T-helper 1 cell treated with Interleukin-12 subunit alpha and Interleukin-12 subunit beta and Interleukin-4 antibody, amounts not matched to agents 30 μg/mL and 1 μg/mL, for 36 hours (primary cell): Measurements from ENCODE around the gene RETN.

Experiments used
- H3K27ac Mint-ChIP-seq: one replicate; pipeline ENCODE4 v1.8.0; 2021; ENCODE audit warnings: mild to moderate bottlenecking, mixed read lengths
- H3K27me3 Mint-ChIP-seq: one replicate; pipeline ENCODE4 v1.8.0; 2021; ENCODE audit warnings: low read depth, mixed read lengths
- H3K36me3 Mint-ChIP-seq: one replicate; pipeline ENCODE4 v1.8.0; 2021; ENCODE audit warnings: low read depth, mixed read lengths
- H3K4me1 Mint-ChIP-seq: one replicate; pipeline ENCODE4 v1.8.0; 2021; ENCODE audit warnings: low read depth, mixed read lengths
- H3K4me3 Mint-ChIP-seq: one replicate; pipeline ENCODE4 v1.8.0; 2021; ENCODE audit warnings: mild to moderate bottlenecking, moderate library complexity, mixed read lengths
- H3K9me3 Mint-ChIP-seq: one replicate; pipeline ENCODE4 v1.8.0; 2021; ENCODE audit warnings: mixed read lengths

Gene RETN

DNA sequence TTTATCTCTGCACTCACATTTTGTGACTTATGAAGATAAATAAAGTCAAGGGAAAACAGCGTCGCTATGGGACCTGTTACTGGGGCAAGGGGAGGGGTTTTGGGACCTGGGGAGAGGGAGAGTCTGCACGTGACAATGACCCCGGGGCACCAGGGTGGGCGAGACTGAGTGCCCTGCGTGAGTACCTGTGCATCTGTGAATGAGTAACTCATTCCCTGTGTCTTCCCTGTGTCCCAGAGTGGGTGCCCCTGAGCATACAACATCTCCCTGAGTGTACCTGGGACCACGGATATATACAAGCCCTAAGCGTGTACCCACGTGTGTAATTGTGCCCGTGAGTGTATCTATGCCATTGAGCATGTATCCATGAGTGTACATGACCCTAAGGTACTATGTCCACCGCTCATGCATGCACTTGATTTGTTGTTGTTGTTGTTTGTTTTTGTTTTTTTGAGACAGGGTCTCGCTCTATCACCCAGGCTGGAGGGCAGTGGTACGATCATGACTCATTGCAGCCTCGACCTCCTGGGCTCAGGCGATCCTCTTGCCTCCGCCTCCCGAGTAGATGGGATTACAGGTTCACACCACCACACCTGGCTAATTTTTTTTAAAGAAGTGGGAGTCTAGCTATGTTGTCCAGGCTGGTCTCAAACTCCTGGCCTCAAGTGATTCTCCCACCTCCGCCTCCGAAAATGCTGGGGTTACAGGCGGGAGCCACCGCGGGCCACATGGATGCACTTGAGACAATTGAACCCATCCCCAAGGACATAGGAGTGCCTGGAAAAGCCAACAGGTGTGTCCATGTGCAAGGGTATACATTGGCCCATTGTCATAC lies 11.1 kb downstream of the RETN start:
- Mint-ChIP-seq H3K9me3 (no peaks in the 10 kb centered on the region), H3K27me3 (peaks cover 22% of the 10 kb centered on the region), H3K4me1 (peaks cover 34% of the 10 kb centered on the region), H3K4me3 (peak overlapping the region; percentile 58), H3K36me3 (peaks cover 7% of the 10 kb centered on the region), H3K27ac (peak overlapping the region; percentile 67)

DNA sequence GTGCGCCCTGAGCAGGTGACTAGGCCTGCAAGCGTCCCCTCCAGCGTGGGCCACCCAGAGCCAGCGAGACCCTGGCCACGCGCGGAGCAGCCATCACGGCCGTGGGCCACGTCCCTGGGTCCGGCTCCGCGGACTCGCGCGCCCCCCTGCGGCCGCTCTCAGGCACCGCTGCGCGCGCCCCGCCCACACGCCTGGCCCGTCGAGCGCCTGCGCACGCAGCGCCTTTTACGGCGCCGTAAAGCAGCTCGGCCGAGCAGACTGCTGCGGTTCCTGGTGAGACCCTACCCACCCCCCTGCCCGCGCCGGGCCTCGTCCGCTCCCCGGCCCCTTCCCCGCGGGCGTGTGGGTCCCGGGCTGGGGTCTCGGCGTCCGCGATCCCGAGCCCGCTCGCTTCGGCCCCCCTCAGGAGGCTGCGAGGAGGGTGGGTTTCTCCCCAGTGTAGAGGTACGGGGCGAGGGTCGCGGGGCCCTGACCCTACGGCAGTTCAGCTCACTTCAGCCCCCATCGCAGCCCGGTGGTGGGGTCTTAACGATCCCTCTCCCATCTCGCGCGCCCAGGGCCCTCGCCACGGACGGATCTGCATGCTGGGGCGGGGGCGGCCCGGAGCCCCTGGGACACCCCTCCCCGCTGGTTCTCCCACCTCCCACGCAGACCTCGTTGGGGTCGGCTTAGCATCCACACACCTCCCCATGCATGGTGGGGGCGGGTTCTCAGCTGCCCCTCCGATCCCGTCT lies 11.9 kb downstream of the RETN start, which contains the start of gene TRAPPC5:
Gene TRAPPC5, plus strand, starts transcription at position 228 of the 734 bp plus-strand sequence. CDS start 1,421 bp downstream, outside the sequence.
- Mint-ChIP-seq H3K36me3 (peaks cover 10% of the 10 kb centered on the region), H3K4me1 (peaks cover 33% of the 10 kb centered on the region), H3K9me3 (no peaks in the 10 kb centered on the region), H3K27ac (peak within 1 kb of the TSS; percentile 93), H3K4me3 (peak within 1 kb of the TSS; percentile 90), H3K27me3 (peaks cover 21% of the 10 kb centered on the region)

DNA sequence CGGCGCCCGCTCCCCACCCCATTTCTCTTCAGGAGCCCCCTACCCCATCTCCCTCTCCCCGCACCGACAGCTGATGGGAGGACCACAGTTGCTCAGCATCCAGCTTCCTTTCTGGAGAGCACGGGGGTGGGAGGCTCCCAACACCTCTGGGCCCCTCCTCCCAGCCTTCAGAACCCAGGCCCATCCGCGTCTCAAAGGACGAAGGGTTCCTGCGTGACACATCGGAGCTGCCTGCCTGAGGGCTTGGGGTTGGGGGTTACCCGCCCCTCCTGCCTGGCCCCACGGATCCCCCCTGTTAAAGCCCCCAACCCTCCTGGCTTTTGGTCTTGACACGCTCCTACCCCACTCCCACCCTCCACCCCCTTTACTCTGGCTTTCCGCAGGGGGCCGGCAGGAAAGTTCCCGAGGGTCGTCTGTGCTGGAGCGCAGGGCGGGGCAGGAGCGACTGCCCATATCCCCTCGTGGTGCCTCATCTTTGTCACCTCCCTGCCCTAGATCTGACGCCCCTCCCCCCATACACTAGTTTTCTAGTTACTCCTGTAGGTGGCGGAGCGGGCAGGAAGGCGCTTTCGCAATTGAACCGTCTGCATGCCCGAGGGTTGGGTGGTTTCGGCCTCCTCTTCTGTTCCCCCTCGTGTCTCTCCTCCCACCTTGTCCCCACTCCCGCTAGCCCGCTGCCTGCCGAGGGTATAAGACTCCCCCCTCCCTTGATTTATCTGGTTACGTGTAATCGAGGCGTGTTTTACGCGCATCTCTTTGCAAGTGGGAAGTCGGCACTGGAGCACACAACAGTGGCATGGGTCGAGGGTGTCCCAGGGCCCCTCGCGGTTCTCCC lies 12.7 kb downstream of the RETN start:
- peaks cover 15% of the 10 kb centered on the region for H3K27me3 Mint-ChIP-seq
- H3K4me1 Mint-ChIP-seq = peaks cover 30% of the 10 kb centered on the region
- H3K9me3 Mint-ChIP-seq = no peaks in the 10 kb centered on the region
- H3K4me3 Mint-ChIP-seq = peak overlapping the region; percentile 90
- peaks cover 10% of the 10 kb centered on the region for H3K36me3 Mint-ChIP-seq
- peak overlapping the region; percentile 93 for H3K27ac Mint-ChIP-seq

DNA sequence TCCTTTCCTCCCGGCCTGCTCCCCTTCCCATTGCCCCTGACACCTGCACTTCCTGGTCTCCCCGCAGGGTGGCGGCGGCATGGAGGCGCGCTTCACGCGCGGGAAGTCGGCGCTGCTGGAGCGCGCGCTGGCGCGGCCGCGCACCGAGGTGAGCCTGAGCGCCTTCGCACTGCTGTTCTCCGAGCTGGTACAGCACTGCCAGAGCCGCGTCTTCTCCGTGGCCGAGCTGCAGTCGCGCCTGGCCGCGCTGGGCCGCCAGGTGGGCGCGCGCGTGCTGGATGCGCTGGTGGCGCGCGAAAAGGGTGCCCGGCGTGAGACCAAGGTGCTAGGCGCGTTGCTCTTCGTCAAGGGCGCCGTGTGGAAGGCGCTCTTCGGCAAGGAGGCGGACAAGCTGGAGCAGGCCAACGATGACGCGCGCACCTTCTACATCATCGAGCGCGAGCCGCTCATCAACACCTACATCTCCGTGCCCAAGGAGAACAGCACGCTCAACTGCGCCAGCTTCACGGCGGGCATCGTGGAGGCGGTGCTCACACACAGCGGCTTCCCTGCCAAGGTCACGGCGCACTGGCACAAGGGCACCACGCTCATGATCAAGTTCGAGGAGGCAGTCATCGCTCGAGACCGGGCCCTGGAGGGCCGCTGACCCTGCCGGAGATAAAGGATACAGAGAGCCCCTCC lies 13.5 kb downstream of the RETN start:
- H3K4me3 Mint-ChIP-seq = peak overlapping the region; percentile 90
- peaks cover 9% of the 10 kb centered on the region for H3K27me3 Mint-ChIP-seq
- H3K4me1 Mint-ChIP-seq = peaks cover 23% of the 10 kb centered on the region
- H3K27ac Mint-ChIP-seq = no peak overlapping the region
- H3K36me3 Mint-ChIP-seq = peaks cover 11% of the 10 kb centered on the region
- no peaks in the 10 kb centered on the region for H3K9me3 Mint-ChIP-seq

DNA sequence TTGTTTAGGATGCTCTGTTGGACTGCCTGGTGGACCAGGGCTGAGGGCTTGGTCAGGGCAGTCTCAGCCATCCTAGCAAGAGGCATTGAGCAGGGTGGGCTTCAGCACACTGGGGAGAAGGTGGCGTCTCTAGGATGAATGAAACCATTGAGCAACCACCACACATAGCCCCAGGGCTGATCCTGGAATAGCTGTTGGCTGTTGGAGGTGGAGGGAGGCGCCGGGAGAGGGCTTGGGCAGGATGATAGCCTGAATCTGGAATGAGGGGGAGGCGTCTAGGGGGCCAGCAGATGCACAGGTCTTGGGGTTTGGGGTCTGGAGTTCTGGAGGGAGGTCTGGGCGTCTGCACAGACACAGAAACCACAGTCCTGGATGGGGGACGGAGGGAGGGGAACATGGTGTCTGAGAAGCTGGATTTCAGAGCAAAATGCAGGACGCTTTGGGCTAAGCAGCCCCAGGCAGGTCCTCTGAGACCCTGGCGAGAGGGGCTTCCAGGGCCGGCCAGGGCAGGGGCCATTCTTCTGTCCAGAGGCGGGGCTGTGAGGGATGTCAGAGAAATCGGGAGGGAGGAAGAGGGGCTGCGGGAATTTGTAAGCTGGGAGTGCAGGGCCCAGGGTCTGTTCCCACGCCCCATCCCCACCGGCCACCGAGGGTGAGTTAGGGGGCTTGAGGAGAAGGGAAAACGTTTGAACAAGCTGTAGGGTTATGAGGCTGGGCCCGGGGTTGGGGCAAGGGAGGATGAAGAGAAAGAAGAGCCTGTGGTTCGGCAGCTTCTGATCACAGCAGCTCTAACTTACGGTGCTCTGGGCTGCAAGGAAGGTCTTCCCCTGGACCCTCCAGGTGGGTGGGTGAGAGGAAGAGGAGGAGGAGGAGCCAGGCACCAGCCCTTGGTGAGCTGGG lies 16.9 kb downstream of the RETN start:
- Mint-ChIP-seq H3K36me3 (peaks cover 11% of the 10 kb centered on the region), H3K27me3 (no peaks in the 10 kb centered on the region), H3K9me3 (no peaks in the 10 kb centered on the region), H3K4me3 (no peak overlapping the region), H3K27ac (no peak overlapping the region), H3K4me1 (peaks cover 7% of the 10 kb centered on the region)

DNA sequence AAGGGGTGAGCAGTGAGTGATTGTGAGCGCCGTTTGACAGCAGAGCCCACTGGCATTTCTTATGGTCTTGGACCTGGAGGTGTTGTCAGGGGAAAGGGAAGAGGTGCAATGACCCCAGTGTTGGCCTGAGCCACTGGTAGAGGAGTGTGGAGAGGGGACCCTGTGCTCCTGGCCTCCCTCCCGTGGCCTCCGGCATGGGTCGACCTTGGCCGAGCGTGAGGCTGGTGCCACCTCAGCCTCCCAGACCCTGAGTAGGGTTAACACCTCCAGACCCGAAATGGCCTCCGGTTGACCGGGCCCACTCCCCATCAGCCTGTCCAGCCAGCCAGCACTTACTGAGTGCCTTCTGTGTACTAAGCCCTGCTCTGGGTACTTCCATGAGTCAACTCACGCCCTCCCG lies 18.3 kb downstream of the RETN start:
- no peak overlapping the region for H3K4me3 Mint-ChIP-seq
- H3K9me3 Mint-ChIP-seq = no peaks in the 10 kb centered on the region
- H3K27ac Mint-ChIP-seq = no peak overlapping the region
- H3K27me3 Mint-ChIP-seq = no peaks in the 10 kb centered on the region
- no peaks in the 10 kb centered on the region for H3K4me1 Mint-ChIP-seq
- peaks cover 9% of the 10 kb centered on the region for H3K36me3 Mint-ChIP-seq

DNA sequence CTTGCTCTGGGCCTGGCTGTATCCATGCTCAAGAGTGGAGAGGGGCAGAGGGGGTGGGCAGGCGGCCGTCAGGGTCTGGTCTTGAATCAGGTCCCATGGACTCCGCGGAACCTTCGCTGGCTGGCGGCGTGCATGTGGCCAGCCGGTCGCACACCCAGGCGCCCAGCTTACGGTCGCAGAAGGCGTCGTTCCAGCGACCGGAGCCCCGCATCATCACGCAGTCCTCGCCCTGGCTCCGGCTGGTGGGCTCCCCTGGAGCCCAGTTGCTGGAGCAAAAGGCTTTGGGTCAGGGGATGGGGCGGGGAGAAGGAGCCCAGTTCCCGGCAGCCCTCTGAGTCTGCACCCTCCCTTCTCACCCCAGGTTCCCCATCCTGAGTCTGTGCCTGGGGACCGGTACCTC lies 20.3 kb downstream of the RETN start:
- Mint-ChIP-seq H3K4me1 (no peaks in the 10 kb centered on the region), H3K27me3 (no peaks in the 10 kb centered on the region), H3K36me3 (peaks cover 5% of the 10 kb centered on the region), H3K4me3 (no peak overlapping the region), H3K9me3 (no peaks in the 10 kb centered on the region), H3K27ac (no peak overlapping the region)

DNA sequence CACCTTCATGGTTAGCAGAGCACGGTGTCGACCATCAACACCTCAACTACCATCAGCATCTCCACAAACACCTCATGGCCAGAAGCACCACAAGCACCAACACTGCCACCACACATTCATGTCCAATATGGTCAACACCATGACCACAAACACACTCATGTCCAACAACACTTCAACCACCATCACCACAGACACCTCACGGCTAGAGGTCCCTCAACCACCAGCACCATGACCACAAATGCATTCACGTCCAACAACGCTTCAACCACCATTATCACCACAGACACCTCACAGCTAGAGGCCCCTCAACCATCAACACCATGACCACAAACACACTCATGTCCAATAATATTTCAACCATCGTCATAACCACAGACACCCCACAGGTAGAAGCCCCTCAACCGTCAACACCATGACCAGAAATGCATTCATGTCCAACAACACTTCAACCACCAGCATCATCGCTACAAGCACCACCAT lies 22.0 kb downstream of the RETN start:
- Mint-ChIP-seq H3K4me3 (no peak overlapping the region), H3K27me3 (no peaks in the 10 kb centered on the region), H3K36me3 (peaks cover 2% of the 10 kb centered on the region), H3K9me3 (no peaks in the 10 kb centered on the region), H3K4me1 (no peaks in the 10 kb centered on the region), H3K27ac (no peak overlapping the region)

DNA sequence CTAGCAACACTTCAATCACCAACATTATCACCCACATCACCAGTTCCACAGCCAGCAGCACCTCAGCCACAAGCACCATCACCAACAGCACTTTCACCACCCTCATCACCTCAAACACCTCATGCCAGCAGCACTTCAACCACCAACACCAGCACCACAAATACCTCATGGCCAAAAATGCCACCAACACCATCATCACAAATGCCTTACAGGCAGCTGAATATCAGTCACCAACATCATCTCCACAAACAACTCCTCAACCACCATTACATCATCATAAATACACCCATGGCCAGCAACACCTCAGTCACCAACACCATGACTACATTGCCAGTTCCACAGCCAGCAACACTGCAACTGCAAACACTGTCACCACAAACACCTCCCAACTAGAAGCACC lies 22.6 kb downstream of the RETN start:
- H3K36me3 Mint-ChIP-seq = peaks cover 2% of the 10 kb centered on the region
- no peak overlapping the region for H3K27ac Mint-ChIP-seq
- H3K4me1 Mint-ChIP-seq = no peaks in the 10 kb centered on the region
- H3K4me3 Mint-ChIP-seq = no peak overlapping the region
- H3K9me3 Mint-ChIP-seq = no peaks in the 10 kb centered on the region
- peaks cover under 1% of the 10 kb centered on the region for H3K27me3 Mint-ChIP-seq

DNA sequence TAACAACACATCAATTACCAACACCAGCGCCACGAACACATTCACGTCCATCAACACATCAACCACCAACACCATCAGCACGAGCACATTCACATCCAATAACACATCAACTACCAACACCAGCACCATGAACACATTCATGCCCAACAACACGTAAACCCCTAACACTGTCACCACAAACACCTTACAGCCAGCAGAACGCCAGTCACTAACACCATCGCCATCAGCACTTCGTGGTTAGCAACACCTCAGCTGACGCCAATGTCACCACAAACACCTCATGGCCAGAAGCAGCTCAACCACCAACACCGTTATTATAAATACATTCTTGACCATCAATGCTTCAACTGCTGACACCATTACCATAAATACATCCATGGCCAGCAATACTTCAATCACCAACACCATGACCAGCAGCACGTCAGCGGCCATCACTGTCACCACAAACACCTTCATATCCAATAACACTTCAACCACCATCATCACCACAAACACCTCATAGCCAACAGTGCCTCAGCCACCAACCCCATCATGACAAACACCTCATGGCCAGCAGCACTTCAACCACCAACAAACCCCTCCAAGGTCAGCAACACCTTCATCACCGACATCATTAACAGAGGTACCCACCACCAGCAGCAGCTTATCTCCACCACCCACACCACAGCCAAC lies 23.7 kb downstream of the RETN start:
- H3K36me3 Mint-ChIP-seq = no peaks in the 10 kb centered on the region
- H3K27ac Mint-ChIP-seq = no peak overlapping the region
- H3K27me3 Mint-ChIP-seq = peaks cover 3% of the 10 kb centered on the region
- H3K4me1 Mint-ChIP-seq = no peaks in the 10 kb centered on the region
- H3K4me3 Mint-ChIP-seq = no peak overlapping the region
- no peaks in the 10 kb centered on the region for H3K9me3 Mint-ChIP-seq

DNA sequence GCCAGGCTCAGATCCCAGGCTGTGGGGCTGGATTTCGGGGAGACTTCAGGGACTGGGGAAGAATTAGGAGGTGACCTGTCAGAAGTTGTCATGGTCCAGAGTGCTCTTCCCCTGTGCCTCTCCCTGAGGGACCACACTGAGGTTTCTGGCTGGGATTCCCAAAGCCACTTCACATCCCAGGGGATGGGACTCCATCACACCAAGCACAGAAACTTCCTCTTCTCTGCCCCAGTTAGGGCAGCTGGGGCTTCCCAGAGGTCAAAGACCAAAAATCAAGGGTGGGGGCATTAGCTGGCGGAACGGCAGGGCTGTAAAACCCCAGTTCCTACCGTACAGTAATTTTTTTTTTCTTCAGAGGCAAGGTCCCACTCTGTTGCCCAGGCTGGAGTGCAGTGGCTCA lies 25.6 kb downstream of the RETN start:
- no peaks in the 10 kb centered on the region for H3K9me3 Mint-ChIP-seq
- H3K4me1 Mint-ChIP-seq = no peaks in the 10 kb centered on the region
- no peaks in the 10 kb centered on the region for H3K36me3 Mint-ChIP-seq
- peaks cover 7% of the 10 kb centered on the region for H3K27me3 Mint-ChIP-seq
- no peak overlapping the region for H3K27ac Mint-ChIP-seq
- no peak overlapping the region for H3K4me3 Mint-ChIP-seq

DNA sequence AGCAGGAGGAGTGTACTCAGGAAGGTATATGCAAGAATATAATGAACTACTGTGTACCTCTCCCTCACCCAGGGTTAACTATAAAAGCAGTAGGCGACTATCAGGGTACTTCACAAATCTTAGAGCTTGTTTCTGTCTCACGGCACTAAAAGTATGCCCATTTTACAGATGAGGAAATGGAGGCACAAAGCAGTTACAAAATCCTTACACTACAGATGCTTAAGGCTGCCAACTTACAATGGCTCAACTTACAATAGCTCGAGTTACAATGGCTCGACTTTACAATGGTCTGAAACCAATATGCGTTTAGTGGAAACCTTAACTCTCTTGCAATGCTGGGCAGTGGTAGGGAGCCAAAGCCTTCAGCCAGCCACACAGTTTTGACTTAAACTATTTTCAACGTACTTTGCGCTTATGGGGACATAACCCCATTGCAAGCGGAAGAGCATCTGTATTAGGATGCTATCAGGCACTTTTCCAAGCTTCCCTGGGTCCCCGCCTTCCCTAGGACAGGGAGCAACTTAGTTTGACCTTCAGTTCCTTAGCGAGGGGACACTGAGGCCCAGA lies 29.0 kb downstream of the RETN start:
- no peaks in the 10 kb centered on the region for H3K36me3 Mint-ChIP-seq
- no peak overlapping the region for H3K4me3 Mint-ChIP-seq
- H3K27me3 Mint-ChIP-seq = peaks cover 7% of the 10 kb centered on the region
- peaks cover 3% of the 10 kb centered on the region for H3K4me1 Mint-ChIP-seq
- no peak overlapping the region for H3K27ac Mint-ChIP-seq
- H3K9me3 Mint-ChIP-seq = no peaks in the 10 kb centered on the region
